ENCODE results near the gene ISCU. TPM values are rescaled to one million over a fixed set of nuclear protein-coding genes. Genes with fewer than 3 reads are reported as not detected.

ISCU gene
- total RNA-seq, 1 donor from 2014 or later = 83.0 TPM

- Histone ChIP-seq H3K36me3 (ENCODE audit: control insufficient read depth in 3 of 3, insufficient read depth in 3 of 3, low read length in 3 of 3) (no peaks in the 10 kb centered on the region), H3K27ac (ENCODE audit: low read depth, low read length) (no peak overlapping the region), H3K4me3 (ENCODE audit: low read length in 3 of 3) (no peak overlapping the region), H3K9ac (ENCODE audit: low read depth in 1 of 3, low read length in 3 of 3) (no peak overlapping the region), H3K4me1 (ENCODE audit: control insufficient read depth in 3 of 3, insufficient read depth in 3 of 3, low read length in 3 of 3) (peaks cover 6 to 7% (median 7%) of the 10 kb centered on the region in 3 donors), H3K27me3 (ENCODE audit: control insufficient read depth in 3 of 3, insufficient read depth in 3 of 3, low read length in 3 of 3) (peaks cover 3 to 8% (median 6%) of the 10 kb centered on the region in 3 donors), H3K9me3 (ENCODE audit: control insufficient read depth in 3 of 3, low read length in 3 of 3) (no peaks in the 10 kb centered on the region)
These were observed 48.0 kb downstream of the ISCU start for GRCh38 chr12:108610336-108610815.

- no peak overlapping the region for H3K9ac ChIP-seq (ENCODE audit: low read depth in 1 of 3, low read length in 3 of 3)
- H3K27ac ChIP-seq (ENCODE audit: low read depth, low read length) = no peak overlapping the region
- no peak overlapping the region for H3K4me3 ChIP-seq (ENCODE audit: low read length in 3 of 3)
- H3K27me3 ChIP-seq (ENCODE audit: control insufficient read depth in 3 of 3, insufficient read depth in 3 of 3, low read length in 3 of 3) = peaks cover 3 to 8% (median 6%) of the 10 kb centered on the region in 3 donors
- no peaks in the 10 kb centered on the region for H3K36me3 ChIP-seq (ENCODE audit: control insufficient read depth in 3 of 3, insufficient read depth in 3 of 3, low read length in 3 of 3)
- peaks cover 6 to 7% (median 7%) of the 10 kb centered on the region in 3 donors for H3K4me1 ChIP-seq (ENCODE audit: control insufficient read depth in 3 of 3, insufficient read depth in 3 of 3, low read length in 3 of 3)
- no peaks in the 10 kb centered on the region for H3K9me3 ChIP-seq (ENCODE audit: control insufficient read depth in 3 of 3, low read length in 3 of 3)
These were observed 48.6 kb downstream of the ISCU start for GRCh38 chr12:108610856-108611605.

- Histone ChIP-seq H3K27ac (ENCODE audit: low read depth, low read length) (no peak overlapping the region), H3K4me1 (ENCODE audit: control insufficient read depth in 3 of 3, insufficient read depth in 3 of 3, low read length in 3 of 3) (peaks cover 6 to 8% (median 7%) of the 10 kb centered on the region in 3 donors), H3K36me3 (ENCODE audit: control insufficient read depth in 3 of 3, insufficient read depth in 3 of 3, low read length in 3 of 3) (no peaks in the 10 kb centered on the region), H3K9ac (ENCODE audit: low read depth in 1 of 3, low read length in 3 of 3) (no peak overlapping the region), H3K9me3 (ENCODE audit: control insufficient read depth in 3 of 3, low read length in 3 of 3) (no peaks in the 10 kb centered on the region), H3K4me3 (ENCODE audit: low read length in 3 of 3) (no peak overlapping the region), H3K27me3 (ENCODE audit: control insufficient read depth in 3 of 3, insufficient read depth in 3 of 3, low read length in 3 of 3) (peaks cover 3 to 8% (median 6%) of the 10 kb centered on the region in 3 donors)
These were observed 49.6 kb downstream of the ISCU start for GRCh38 chr12:108611884-108612415.

- H3K27ac ChIP-seq (ENCODE audit: low read depth, low read length) = no peak overlapping the region
- peaks cover 6 to 15% (median 10%) of the 10 kb centered on the region in 3 donors for H3K4me1 ChIP-seq (ENCODE audit: control insufficient read depth in 3 of 3, insufficient read depth in 3 of 3, low read length in 3 of 3)
- no peak overlapping the region for H3K4me3 ChIP-seq (ENCODE audit: low read length in 3 of 3)
- no peaks in the 10 kb centered on the region for H3K9me3 ChIP-seq (ENCODE audit: control insufficient read depth in 3 of 3, low read length in 3 of 3)
- peaks cover 3 to 8% (median 6%) of the 10 kb centered on the region in 3 donors for H3K27me3 ChIP-seq (ENCODE audit: control insufficient read depth in 3 of 3, insufficient read depth in 3 of 3, low read length in 3 of 3)
- no peak overlapping the region for H3K9ac ChIP-seq (ENCODE audit: low read depth in 1 of 3, low read length in 3 of 3)
- H3K36me3 ChIP-seq (ENCODE audit: control insufficient read depth in 3 of 3, insufficient read depth in 3 of 3, low read length in 3 of 3) = no peaks in the 10 kb centered on the region
These were observed 50.4 kb downstream of the ISCU start for GRCh38 chr12:108612788-108613282.

- Histone ChIP-seq H3K9me3 (ENCODE audit: control insufficient read depth in 3 of 3, low read length in 3 of 3) (no peaks in the 10 kb centered on the region), H3K4me1 (ENCODE audit: control insufficient read depth in 3 of 3, insufficient read depth in 3 of 3, low read length in 3 of 3) (peaks cover 9 to 17% (median 12%) of the 10 kb centered on the region in 3 donors), H3K9ac (ENCODE audit: low read depth in 1 of 3, low read length in 3 of 3) (no peak overlapping the region), H3K27ac (ENCODE audit: low read depth, low read length) (no peak overlapping the region), H3K27me3 (ENCODE audit: control insufficient read depth in 3 of 3, insufficient read depth in 3 of 3, low read length in 3 of 3) (peaks cover 3 to 7% (median 5%) of the 10 kb centered on the region in 3 donors), H3K4me3 (ENCODE audit: low read length in 3 of 3) (no peak overlapping the region), H3K36me3 (ENCODE audit: control insufficient read depth in 3 of 3, insufficient read depth in 3 of 3, low read length in 3 of 3) (no peaks in the 10 kb centered on the region)
These were observed 51.2 kb downstream of the ISCU start for GRCh38 chr12:108613548-108613947.

- Histone ChIP-seq H3K9ac (ENCODE audit: low read depth in 1 of 3, low read length in 3 of 3) (no peak overlapping the region), H3K27ac (ENCODE audit: low read depth, low read length) (no peak overlapping the region), H3K4me1 (ENCODE audit: control insufficient read depth in 3 of 3, insufficient read depth in 3 of 3, low read length in 3 of 3) (peaks cover 9 to 17% (median 12%) of the 10 kb centered on the region in 3 donors), H3K27me3 (ENCODE audit: control insufficient read depth in 3 of 3, insufficient read depth in 3 of 3, low read length in 3 of 3) (peaks cover 3 to 5% (median 3%) of the 10 kb centered on the region in 3 donors), H3K36me3 (ENCODE audit: control insufficient read depth in 3 of 3, insufficient read depth in 3 of 3, low read length in 3 of 3) (no peaks in the 10 kb centered on the region), H3K4me3 (ENCODE audit: low read length in 3 of 3) (no peak overlapping the region), H3K9me3 (ENCODE audit: control insufficient read depth in 3 of 3, low read length in 3 of 3) (no peaks in the 10 kb centered on the region)
These were observed 51.6 kb downstream of the ISCU start for GRCh38 chr12:108614041-108614440.

GRCh38 chr12:108614639-108615038 lies 52.2 kb downstream of the ISCU start:
- Histone ChIP-seq H3K36me3 (ENCODE audit: control insufficient read depth in 3 of 3, insufficient read depth in 3 of 3, low read length in 3 of 3) (no peaks in the 10 kb centered on the region), H3K27ac (ENCODE audit: low read depth, low read length) (no peak overlapping the region), H3K4me1 (ENCODE audit: control insufficient read depth in 3 of 3, insufficient read depth in 3 of 3, low read length in 3 of 3) (peaks cover 8 to 15% (median 9%) of the 10 kb centered on the region in 3 donors), H3K4me3 (ENCODE audit: low read length in 3 of 3) (no peak overlapping the region), H3K9me3 (ENCODE audit: control insufficient read depth in 3 of 3, low read length in 3 of 3) (no peaks in the 10 kb centered on the region), H3K9ac (ENCODE audit: low read depth in 1 of 3, low read length in 3 of 3) (no peak overlapping the region), H3K27me3 (ENCODE audit: control insufficient read depth in 3 of 3, insufficient read depth in 3 of 3, low read length in 3 of 3) (peaks cover 3 to 5% (median 3%) of the 10 kb centered on the region in 3 donors)

- Histone ChIP-seq H3K27me3 (ENCODE audit: control insufficient read depth in 3 of 3, insufficient read depth in 3 of 3, low read length in 3 of 3) (peaks cover 0 to 5% (median 3%) of the 10 kb centered on the region in 3 donors), H3K4me3 (ENCODE audit: low read length in 3 of 3) (no peak overlapping the region), H3K4me1 (ENCODE audit: control insufficient read depth in 3 of 3, insufficient read depth in 3 of 3, low read length in 3 of 3) (peaks cover 3 to 11% (median 5%) of the 10 kb centered on the region in 3 donors), H3K9ac (ENCODE audit: low read depth in 1 of 3, low read length in 3 of 3) (no peak overlapping the region), H3K9me3 (ENCODE audit: control insufficient read depth in 3 of 3, low read length in 3 of 3) (no peaks in the 10 kb centered on the region), H3K27ac (ENCODE audit: low read depth, low read length) (no peak overlapping the region), H3K36me3 (ENCODE audit: control insufficient read depth in 3 of 3, insufficient read depth in 3 of 3, low read length in 3 of 3) (no peaks in the 10 kb centered on the region)
These were observed 53.5 kb downstream of the ISCU start for GRCh38 chr12:108615918-108616317.

- H3K27ac ChIP-seq (ENCODE audit: low read depth, low read length) = no peak overlapping the region
- peaks cover 0 to 5% (median 3%) of the 10 kb centered on the region in 3 donors for H3K27me3 ChIP-seq (ENCODE audit: control insufficient read depth in 3 of 3, insufficient read depth in 3 of 3, low read length in 3 of 3)
- H3K4me3 ChIP-seq (ENCODE audit: low read length in 3 of 3) = no peak overlapping the region
- no peak overlapping the region for H3K9ac ChIP-seq (ENCODE audit: low read depth in 1 of 3, low read length in 3 of 3)
- H3K36me3 ChIP-seq (ENCODE audit: control insufficient read depth in 3 of 3, insufficient read depth in 3 of 3, low read length in 3 of 3) = no peaks in the 10 kb centered on the region
- H3K4me1 ChIP-seq (ENCODE audit: control insufficient read depth in 3 of 3, insufficient read depth in 3 of 3, low read length in 3 of 3) = peaks cover 3 to 11% (median 5%) of the 10 kb centered on the region in 3 donors
- no peaks in the 10 kb centered on the region for H3K9me3 ChIP-seq (ENCODE audit: control insufficient read depth in 3 of 3, low read length in 3 of 3)
These were observed 54.0 kb downstream of the ISCU start for GRCh38 chr12:108616359-108616758.
